ENCODE data around the gene TMEM239.

- no peak for TF ChIP-seq POLR2A (IDR thresholded peaks at IDR 0.05)
- TF ChIP-seq CTCF (IDR thresholded peaks at IDR 0.05) = no peak
- TF ChIP-seq POLR2AphosphoS5 (IDR thresholded peaks at IDR 0.05; ENCODE audit: insufficient read depth in 1 of 2, low read depth in 1 of 2) = no peak
Measured at GRCh38 chr20:2768632-2769015, 47.5 kb upstream of the TMEM239 start.
